GM12878 (cell line): ENCODE data around the gene EDN2. TPM values are rescaled to one million over a fixed set of nuclear protein-coding genes. Genes with fewer than 3 reads are reported as not detected.

Experiments
- ATAC-seq: fragments of 200-7000 bp; cut with Tn5 transposase; 3 replicates; pipeline ENCODE4 v1.9.1; 2020; ENCODE audit warnings: mild to moderate bottlenecking, moderate library complexity
- BruUV-seq: library from RNA; stranded (reverse); fragments of 400-500 nt; replicated peaks from 2 replicates; lab custom pipeline; 2021; lab: Mats Ljungman, UMichigan
- CTCF ChIA-PET: fragments of 300-600 bp; sonication (Branson Sonifier 250); formaldehyde crosslinking; extraction: SDS; loops from one replicate; lab custom pipeline; 2021; ENCODE audit warnings: inconsistent platforms; lab: Yijun Ruan, JAX
- POLR2A ChIA-PET: fragments of 350-600 bp; formaldehyde crosslinking; extraction: SDS; loops from one replicate; lab custom pipeline; 2021; ENCODE audit warnings: inconsistent platforms; lab: Charles Lee
- RAD21 ChIA-PET: fragments of 300-600 bp; sonication (Branson Sonifier 250); formaldehyde crosslinking; loops from one replicate; lab custom pipeline; 2023; ENCODE audit warnings: antibody characterized with exemption; ENCODE audit not compliant: unreplicated experiment; lab: Charles Lee
- SMC1A ChIA-PET: fragments of 300-600 bp; sonication (Branson Sonifier 250); formaldehyde crosslinking; loops from one replicate; lab custom pipeline; 2023; ENCODE audit not compliant: unreplicated experiment, uncharacterized antibody; lab: Charles Lee
- DNase-seq: peaks from one replicate; pipeline ENCODE4 v3.0.0-alpha.2; 2011; ENCODE audit warnings: low read depth, low spot score
- FAIRE-seq: peaks from 3 replicates; lab custom pipeline; 2011; peaks lifted over from hg19 to GRCh38; lab: Jason Lieb, UNC
- H2AFZ ChIP-seq: 2 replicates; pipeline ENCODE4 v1.6.0; 2011; ENCODE audit warnings: low read depth, low read length, control low read depth; ENCODE audit not compliant: control insufficient read depth
- H3K27ac ChIP-seq: 2 replicates; pipeline ENCODE4 v1.5.1; 2011; ENCODE audit warnings: control low read depth; ENCODE audit not compliant: control insufficient read depth, insufficient read depth
- H3K27me3 ChIP-seq, 2 experiments: replicated peaks in 1 of 2; 2 replicates each; pipeline versions ENCODE4 v1.6.0 to v1.6.1; 2011; ENCODE audit warnings: low read length in 1 of 2; ENCODE audit not compliant: control insufficient read depth in 2 of 2, insufficient read depth in 2 of 2
- H3K36me3 ChIP-seq, 2 experiments: 2 replicates each; pipeline ENCODE4 v1.5.1; 2011; ENCODE audit warnings: low read length in 1 of 2; ENCODE audit not compliant: control insufficient read depth in 2 of 2, insufficient read depth in 2 of 2
- H3K4me1 ChIP-seq: 2 replicates; pipeline ENCODE4 v1.6.1; 2011; ENCODE audit warnings: mild to moderate bottlenecking, low read length, moderate library complexity, mixed read lengths; ENCODE audit not compliant: control insufficient read depth, insufficient read depth
- H3K4me2 ChIP-seq: 2 replicates; pipeline ENCODE4 v1.6.0; 2011; ENCODE audit warnings: control low read depth; ENCODE audit not compliant: control insufficient read depth, insufficient read depth
- H3K4me3 ChIP-seq: fragments of 200-600 bp; sonication (generic); 2 replicates; pipeline ENCODE4 v1.5.1; 2016
- H3K79me2 ChIP-seq: 2 replicates; pipeline ENCODE4 v1.6.0; 2011; ENCODE audit warnings: low read length; ENCODE audit not compliant: control insufficient read depth, insufficient read depth
- H3K9ac ChIP-seq: 2 replicates; pipeline ENCODE4 v1.8.0; 2011; ENCODE audit warnings: low read length, control low read depth, mixed read lengths; ENCODE audit not compliant: control insufficient read depth, insufficient read depth
- H3K9me3 ChIP-seq: replicated peaks from 3 replicates; pipeline ENCODE4 v1.5.1; 2011; ENCODE audit warnings: mild to moderate bottlenecking, low read length; ENCODE audit not compliant: control insufficient read depth, insufficient read depth
- H4K20me1 ChIP-seq: 2 replicates; pipeline ENCODE4 v1.6.0; 2011; ENCODE audit not compliant: control insufficient read depth, insufficient read depth
- EGR1 ChIP-seq, 2 experiments: IDR thresholded peaks; 1 replicate in 1 of 2; 2 replicates in 1 of 2; pipeline ENCODE4 v1.6.1; 2011 to 2012; ENCODE audit warnings: low read depth in 2 of 2, low read length in 2 of 2, borderline replicate concordance in 1 of 2, mild to moderate bottlenecking in 1 of 2, moderate library complexity in 1 of 2
- SREBF2 ChIP-seq: IDR thresholded peaks from 2 replicates; pipeline ENCODE4 v1.6.1; 2012; ENCODE audit warnings: mild to moderate bottlenecking, low read length
- WGBS: methylation state at CpG from one replicate; pipeline ENCODE4 v1.1.6; 2016; ENCODE audit warnings: low lambda C conversion rate; ENCODE audit not compliant: insufficient replicate concordance, insufficient coverage; ENCODE audit errors: missing lambda C conversion rate; 5-methylcytosine and 5-hydroxymethylcytosine counted together
- in situ Hi-C: fragments of 300-500 bp; cut with MboI; formaldehyde crosslinking; loops from 9 replicates; pipeline ENCODE4 v1.14.3; 2018; ENCODE audit warnings: mixed read lengths
- intact Hi-C: fragments of 100-400 bp; cut with micrococcal nuclease; formaldehyde crosslinking; loops from one replicate; pipeline ENCODE4 v1.14.2; 2022; ENCODE audit not compliant: unreplicated experiment
- polyA plus RNA-seq, 11 experiments: library from polyadenylated mRNA; depleted of rRNA in 4 of 11; unstranded in 6 of 11; stranded (reverse) in 5 of 11; fragments of >200 nt; fragmentation: Nextera tagmentation in 4 of 11; fragmentation: Illumina TruSeq in 1 of 11; extraction: Ambion mirVana in 4 of 11; extraction: Trizol in 1 of 11; gene quantifications; 1 replicate in 1 of 11; 2 replicates in 10 of 11; pipeline versions ENCODE4 v1.2.1 to v1.2.3, GENCODE V29; 2011 to 2016; ENCODE audit warnings: inconsistent platforms in 2 of 11, missing spikeins in 2 of 11, low read depth in 1 of 11
- total RNA-seq, 4 experiments: library from RNA; depleted of rRNA in 3 of 4; stranded (reverse); fragments of >200 nt in 3 of 4; fragmentation: Illumina TruSeq in 1 of 4; extraction: Trizol in 1 of 4; gene quantifications; 2 replicates each; pipeline versions ENCODE4 v1.2.1 to v1.2.3, GENCODE V29; 2013 to 2021
- TF ChIP-seq, protein P1 (sequence below): fragments of 450-650 bp; IDR thresholded peaks from 2 replicates; pipeline ENCODE4 v1.6.1; 2017; ENCODE audit warnings: mild to moderate bottlenecking
- TF ChIP-seq, protein P2 (sequence below): fragments of 450-650 bp; IDR thresholded peaks from 2 replicates; pipeline ENCODE4 v1.6.1; 2018; ENCODE audit warnings: borderline replicate concordance, mild to moderate bottlenecking; ENCODE audit not compliant: partially characterized antibody
- TF ChIP-seq, protein P3 (sequence below): IDR thresholded peaks from 2 replicates; pipeline ENCODE4 v1.6.1; 2012; ENCODE audit warnings: low read length, inconsistent platforms

EDN2 gene
- total and polyA plus RNA-seq, 10 of the 15 experiments (the other 5 are each of a cell fraction or from before 2014, with no cell fraction given) = 0.11 to 1.5 (median 0.43) TPM; not detected in 1

DNA sequence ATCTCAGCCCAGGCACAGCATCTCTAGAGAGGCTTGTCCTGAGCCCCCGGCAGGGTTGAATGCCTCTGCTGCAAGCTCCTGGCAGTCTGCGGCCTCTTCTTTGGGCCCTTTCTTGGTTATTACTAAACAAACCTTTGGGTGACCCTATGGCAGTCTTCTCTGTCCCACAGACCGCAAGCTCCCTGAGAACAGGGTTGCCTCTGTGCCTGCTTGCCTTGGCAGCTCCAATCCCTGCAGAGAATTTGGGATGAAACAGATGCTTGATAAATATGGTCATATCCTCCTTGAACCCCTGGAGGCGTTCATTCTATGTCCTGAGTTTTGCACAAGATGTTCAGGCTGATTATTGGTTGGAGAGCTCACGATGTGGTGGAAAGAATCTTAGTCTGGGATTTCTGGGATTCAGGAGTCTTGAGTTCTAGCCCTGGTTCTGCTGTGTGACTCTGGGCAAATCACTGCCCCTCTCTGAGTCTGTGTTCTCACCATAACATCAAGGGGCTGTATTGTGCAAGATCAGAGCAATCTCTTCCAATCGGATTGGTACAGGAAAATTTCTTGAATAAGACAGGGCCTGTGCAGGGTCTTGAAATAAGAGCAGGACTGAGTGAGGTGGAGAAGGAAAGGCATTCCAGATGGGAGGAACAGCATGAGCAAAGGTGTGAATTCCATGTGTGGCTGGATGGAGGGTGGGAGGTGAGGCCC lies 49.6 kb downstream of the EDN2 start:
- ATAC-seq (no peak), FAIRE-seq (no peak), DNase-seq (no peak)
- no peaks in the 10 kb centered on the region for H3K9me3 ChIP-seq
- H3K79me2 ChIP-seq = no peaks in the 10 kb centered on the region
- intact Hi-C loops (loop anchor here (5.0 kb wide), 1 partner anchor 153 kb away; no protein-coding TSS in a partner anchor), in situ Hi-C loops (loop anchor here (5.0 kb wide), 1 partner anchor 168 kb away; no protein-coding TSS in a partner anchor)
- H4K20me1 ChIP-seq = no peaks in the 10 kb centered on the region
- peaks cover 3 to 7% of the 10 kb centered on the region in 2 experiments; a peak in 3 of 4 replicates for H3K27me3 ChIP-seq
- no TSS peak for BruUV-seq
- no peaks in the 10 kb centered on the region for H3K36me3 ChIP-seq
- H3K4me1 ChIP-seq = no peaks in the 10 kb centered on the region
- ChIA-PET RAD21 (interaction anchor here (1.0 kb wide), 2 partner anchors 17 to 157 kb away, joined by 3 read pairs; no protein-coding TSS in a partner anchor), SMC1A (interaction anchor here (0.7 to 2.3 kb wide), 6 partner anchors 9 to 166 kb away, joined by 3 to 14 read pairs (median 3); no protein-coding TSS in a partner anchor), CTCF (interaction anchor here (1.0 to 4.6 kb wide), 8 partner anchors 17 to 165 kb away, joined by 3 to 29 read pairs (median 14); no protein-coding TSS in a partner anchor), POLR2A (no interaction called here)
- no peak overlapping the region for H3K4me3 ChIP-seq
- WGBS = 5% methylated on average over 6 of the region's 6 CpGs
- no peak overlapping the region for H3K4me2 ChIP-seq
- H3K9ac ChIP-seq = no peak overlapping the region
- TF ChIP-seq EGR1 (IDR thresholded peaks at IDR 0.05; ENCODE audit: borderline replicate concordance in 1 of 2, low read depth in 2 of 2, low read length in 2 of 2) (no peak), SREBF2 (no peak)
- TF ChIP-seq, protein P1, sequence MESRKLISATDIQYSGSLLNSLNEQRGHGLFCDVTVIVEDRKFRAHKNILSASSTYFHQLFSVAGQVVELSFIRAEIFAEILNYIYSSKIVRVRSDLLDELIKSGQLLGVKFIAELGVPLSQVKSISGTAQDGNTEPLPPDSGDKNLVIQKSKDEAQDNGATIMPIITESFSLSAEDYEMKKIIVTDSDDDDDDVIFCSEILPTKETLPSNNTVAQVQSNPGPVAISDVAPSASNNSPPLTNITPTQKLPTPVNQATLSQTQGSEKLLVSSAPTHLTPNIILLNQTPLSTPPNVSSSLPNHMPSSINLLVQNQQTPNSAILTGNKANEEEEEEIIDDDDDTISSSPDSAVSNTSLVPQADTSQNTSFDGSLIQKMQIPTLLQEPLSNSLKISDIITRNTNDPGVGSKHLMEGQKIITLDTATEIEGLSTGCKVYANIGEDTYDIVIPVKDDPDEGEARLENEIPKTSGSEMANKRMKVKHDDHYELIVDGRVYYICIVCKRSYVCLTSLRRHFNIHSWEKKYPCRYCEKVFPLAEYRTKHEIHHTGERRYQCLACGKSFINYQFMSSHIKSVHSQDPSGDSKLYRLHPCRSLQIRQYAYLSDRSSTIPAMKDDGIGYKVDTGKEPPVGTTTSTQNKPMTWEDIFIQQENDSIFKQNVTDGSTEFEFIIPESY = no peak
- TF ChIP-seq, protein P2, sequence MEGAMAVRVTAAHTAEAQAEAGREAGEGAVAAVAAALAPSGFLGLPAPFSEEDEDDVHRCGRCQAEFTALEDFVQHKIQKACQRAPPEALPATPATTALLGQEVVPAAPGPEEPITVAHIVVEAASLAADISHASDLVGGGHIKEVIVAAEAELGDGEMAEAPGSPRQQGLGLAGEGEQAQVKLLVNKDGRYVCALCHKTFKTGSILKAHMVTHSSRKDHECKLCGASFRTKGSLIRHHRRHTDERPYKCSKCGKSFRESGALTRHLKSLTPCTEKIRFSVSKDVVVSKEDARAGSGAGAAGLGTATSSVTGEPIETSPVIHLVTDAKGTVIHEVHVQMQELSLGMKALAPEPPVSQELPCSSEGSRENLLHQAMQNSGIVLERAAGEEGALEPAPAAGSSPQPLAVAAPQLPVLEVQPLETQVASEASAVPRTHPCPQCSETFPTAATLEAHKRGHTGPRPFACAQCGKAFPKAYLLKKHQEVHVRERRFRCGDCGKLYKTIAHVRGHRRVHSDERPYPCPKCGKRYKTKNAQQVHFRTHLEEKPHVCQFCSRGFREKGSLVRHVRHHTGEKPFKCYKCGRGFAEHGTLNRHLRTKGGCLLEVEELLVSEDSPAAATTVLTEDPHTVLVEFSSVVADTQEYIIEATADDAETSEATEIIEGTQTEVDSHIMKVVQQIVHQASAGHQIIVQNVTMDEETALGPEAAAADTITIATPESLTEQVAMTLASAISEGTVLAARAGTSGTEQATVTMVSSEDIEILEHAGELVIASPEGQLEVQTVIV = no peak
- TF ChIP-seq, protein P3, sequence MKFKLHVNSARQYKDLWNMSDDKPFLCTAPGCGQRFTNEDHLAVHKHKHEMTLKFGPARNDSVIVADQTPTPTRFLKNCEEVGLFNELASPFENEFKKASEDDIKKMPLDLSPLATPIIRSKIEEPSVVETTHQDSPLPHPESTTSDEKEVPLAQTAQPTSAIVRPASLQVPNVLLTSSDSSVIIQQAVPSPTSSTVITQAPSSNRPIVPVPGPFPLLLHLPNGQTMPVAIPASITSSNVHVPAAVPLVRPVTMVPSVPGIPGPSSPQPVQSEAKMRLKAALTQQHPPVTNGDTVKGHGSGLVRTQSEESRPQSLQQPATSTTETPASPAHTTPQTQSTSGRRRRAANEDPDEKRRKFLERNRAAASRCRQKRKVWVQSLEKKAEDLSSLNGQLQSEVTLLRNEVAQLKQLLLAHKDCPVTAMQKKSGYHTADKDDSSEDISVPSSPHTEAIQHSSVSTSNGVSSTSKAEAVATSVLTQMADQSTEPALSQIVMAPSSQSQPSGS = no peak
- no peak overlapping the region for H3K27ac ChIP-seq
- no peak overlapping the region for H2AFZ ChIP-seq
